Mesenchymal stem cell (in vitro differentiated cells and primary cell): ENCODE data around the gene RAB37.

ENCODE experiments used
- DNase-seq: peaks from one replicate; pipeline ENCODE4 v3.0.0-alpha.2; 2013
- H2AFZ ChIP-seq: one replicate; pipeline ENCODE4 v1.6.1; 2013; ENCODE audit warnings: low read depth, mild to moderate bottlenecking, control low read depth, inconsistent platforms, low read length, moderate library complexity
- H2AK5ac ChIP-seq: 2 replicates; pipeline ENCODE4 v1.6.1; 2013; ENCODE audit warnings: low read length, moderate library complexity, mild to moderate bottlenecking, inconsistent platforms; ENCODE audit not compliant: severe bottlenecking
- H2BK120ac ChIP-seq: one replicate; pipeline ENCODE4 v1.6.1; 2013; ENCODE audit warnings: low read depth, mild to moderate bottlenecking, inconsistent platforms, low read length, moderate library complexity
- H2BK12ac ChIP-seq, 2 experiments: one replicate each; pipeline ENCODE4 v1.6.1; 2013; ENCODE audit warnings: inconsistent platforms in 2 of 2, low read length in 2 of 2, mild to moderate bottlenecking in 2 of 2, moderate library complexity in 2 of 2, control low read depth in 1 of 2
- H2BK15ac ChIP-seq: one replicate; pipeline ENCODE4 v1.6.1; 2013; ENCODE audit warnings: mild to moderate bottlenecking, low read depth, inconsistent platforms; ENCODE audit not compliant: poor library complexity, severe bottlenecking
- H2BK5ac ChIP-seq: 2 replicates; pipeline ENCODE4 v1.6.1; 2013; ENCODE audit warnings: low read depth, mild to moderate bottlenecking, low read length, control low read depth, inconsistent platforms; ENCODE audit not compliant: poor library complexity, severe bottlenecking
- H3K14ac ChIP-seq, 2 experiments: one replicate each; pipeline ENCODE4 v1.6.1; 2013; ENCODE audit warnings: inconsistent platforms in 2 of 2, low read length in 2 of 2, control low read depth in 1 of 2, mild to moderate bottlenecking in 1 of 2, moderate library complexity in 1 of 2
- H3K18ac ChIP-seq, 2 experiments: one replicate each; pipeline ENCODE4 v1.6.1; 2013; ENCODE audit warnings: inconsistent platforms in 2 of 2, low read length in 2 of 2, control low read depth in 1 of 2, low read depth in 1 of 2, mild to moderate bottlenecking in 1 of 2
- H3K23ac ChIP-seq, 2 experiments: one replicate each; pipeline ENCODE4 v1.6.1; 2013; ENCODE audit warnings: inconsistent platforms in 2 of 2, low read length in 2 of 2, mild to moderate bottlenecking in 2 of 2, moderate library complexity in 2 of 2, control low read depth in 1 of 2
- H3K27ac ChIP-seq: 2 replicates; pipeline ENCODE4 v1.5.1; 2013; ENCODE audit warnings: mild to moderate bottlenecking, moderate library complexity, low read length, control low read depth, inconsistent platforms; ENCODE audit not compliant: poor library complexity, severe bottlenecking
- H3K27me3 ChIP-seq, 2 experiments: 2 replicates each; pipeline versions ENCODE4 v1.6.1 to v1.7.0; 2013; ENCODE audit warnings: low read length in 2 of 2, mild to moderate bottlenecking in 2 of 2, moderate library complexity in 2 of 2, control low read depth in 1 of 2, inconsistent platforms in 1 of 2; ENCODE audit not compliant: control insufficient read depth in 1 of 2, insufficient read depth in 1 of 2
- H3K36me3 ChIP-seq, 2 experiments: 2 replicates each; pipeline versions ENCODE4 v1.6.1 to v1.7.0; 2013; ENCODE audit warnings: low read length in 2 of 2, control low read depth in 1 of 2, inconsistent platforms in 1 of 2, low read depth in 1 of 2, mild to moderate bottlenecking in 1 of 2; ENCODE audit not compliant: insufficient read depth in 2 of 2, control insufficient read depth in 1 of 2
- H3K4ac ChIP-seq, 2 experiments: one replicate each; pipeline ENCODE4 v1.6.1; 2013; ENCODE audit warnings: inconsistent platforms in 2 of 2, low read length in 2 of 2, mild to moderate bottlenecking in 2 of 2, moderate library complexity in 2 of 2, control low read depth in 1 of 2, low read depth in 1 of 2
- H3K4me1 ChIP-seq: 2 replicates; pipeline ENCODE4 v1.6.1; 2013; ENCODE audit warnings: low read depth, low read length, control low read depth; ENCODE audit not compliant: control insufficient read depth, insufficient read depth
- H3K4me2 ChIP-seq: 2 replicates; pipeline ENCODE4 v1.6.1; 2013; ENCODE audit warnings: low read length, mild to moderate bottlenecking, inconsistent platforms; ENCODE audit not compliant: poor library complexity, severe bottlenecking
- H3K4me3 ChIP-seq, 2 experiments: 2 replicates each; pipeline versions ENCODE4 v1.5.1 to v1.7.0; 2013; ENCODE audit warnings: low read length in 2 of 2, mild to moderate bottlenecking in 2 of 2, control low read depth in 1 of 2, low read depth in 1 of 2; ENCODE audit not compliant: insufficient read depth in 1 of 2
- H3K79me1 ChIP-seq: replicated peaks from 2 replicates; pipeline ENCODE4 v1.6.1; 2013; ENCODE audit warnings: mild to moderate bottlenecking, control low read depth, low read length, inconsistent platforms; ENCODE audit not compliant: poor library complexity, severe bottlenecking
- H3K9ac ChIP-seq: 2 replicates; pipeline ENCODE4 v1.7.0; 2013; ENCODE audit warnings: mild to moderate bottlenecking, low read length, moderate library complexity
- H3K9me3 ChIP-seq: 2 replicates; pipeline ENCODE4 v1.7.0; 2013; ENCODE audit warnings: mild to moderate bottlenecking, low read length; ENCODE audit not compliant: control insufficient read depth
- H4K8ac ChIP-seq: one replicate; pipeline ENCODE4 v1.6.1; 2013; ENCODE audit warnings: inconsistent platforms, mild to moderate bottlenecking, low read length, moderate library complexity
- H4K91ac ChIP-seq: one replicate; pipeline ENCODE4 v1.6.1; 2013; ENCODE audit warnings: mild to moderate bottlenecking, low read length, inconsistent platforms
- WGBS: methylation state at CpG from one replicate; pipeline ENCODE4 v1.1.7; 2013; ENCODE audit warnings: mixed read lengths; 5-methylcytosine and 5-hydroxymethylcytosine counted together

RAB37 gene

GRCh38 chr17:74761419-74761818 is 24.4 kb downstream of the RAB37 start:
- no peak overlapping the region for H2BK15ac ChIP-seq
- H3K4me3 ChIP-seq: no peak overlapping the region
- H3K4me2 ChIP-seq: no peak overlapping the region
- no peak overlapping the region for H3K14ac ChIP-seq
- no peak overlapping the region for H2BK120ac ChIP-seq
- peaks cover 56% of the 10 kb centered on the region for H3K79me1 ChIP-seq
- peaks cover 74% of the 10 kb centered on the region for H3K4me1 ChIP-seq
- 87% methylated on average over 4 of the region's 5 CpGs for WGBS
- no peak overlapping the region for H3K4ac ChIP-seq
- H4K91ac ChIP-seq: peak overlapping the region; percentile 35
- H4K8ac ChIP-seq: no peak overlapping the region
- H2BK5ac ChIP-seq: no peak overlapping the region
- peak overlapping the region; percentile 61 for H2AK5ac ChIP-seq
- H2AFZ ChIP-seq: no peak overlapping the region
- no peaks in the 10 kb centered on the region for H3K9me3 ChIP-seq
- H3K27me3 ChIP-seq: no peaks in the 10 kb centered on the region
- no peak for DNase-seq
- no peak overlapping the region for H3K23ac ChIP-seq
- H3K18ac ChIP-seq: no peak overlapping the region
- H3K36me3 ChIP-seq: peaks cover 0 to 16% of the 10 kb centered on the region in 2 experiments
- H3K27ac ChIP-seq: no peak overlapping the region
- peak overlapping the region in 1 of 2 experiments; percentile 43 for H2BK12ac ChIP-seq
- H3K9ac ChIP-seq: no peak overlapping the region

GRCh38 chr17:74761931-74762330 is 24.9 kb downstream of the RAB37 start:
- Histone ChIP-seq H3K23ac (no peak overlapping the region), H3K4me2 (no peak overlapping the region), H3K14ac (no peak overlapping the region), H2BK15ac (no peak overlapping the region), H3K27ac (no peak overlapping the region), H2BK120ac (no peak overlapping the region), H4K91ac (no peak overlapping the region), H3K9ac (no peak overlapping the region), H2AFZ (no peak overlapping the region), H2AK5ac (peak overlapping the region; percentile 61), H2BK12ac (no peak overlapping the region), H3K36me3 (peaks cover 0 to 19% of the 10 kb centered on the region in 2 experiments), H4K8ac (no peak overlapping the region), H3K4me1 (peaks cover 72% of the 10 kb centered on the region), H2BK5ac (no peak overlapping the region), H3K18ac (peak overlapping the region in 1 of 2 experiments; percentile 34), H3K4me3 (no peak overlapping the region), H3K79me1 (peaks cover 57% of the 10 kb centered on the region), H3K9me3 (no peaks in the 10 kb centered on the region), H3K27me3 (no peaks in the 10 kb centered on the region), H3K4ac (no peak overlapping the region)
- WGBS: 97% methylated on average over 9 of the region's 11 CpGs
- DNase-seq: no peak

GRCh38 chr17:74763565-74764387 is 26.7 kb downstream of the RAB37 start:
- peak overlapping the region; percentile 0 for H2BK120ac ChIP-seq
- H4K8ac ChIP-seq: no peak overlapping the region
- H2AFZ ChIP-seq: no peak overlapping the region
- H3K4me1 ChIP-seq: peaks cover 64% of the 10 kb centered on the region
- 71% methylated on average over 13 of the region's 16 CpGs for WGBS
- no peaks in the 10 kb centered on the region for H3K9me3 ChIP-seq
- H3K4me3 ChIP-seq: no peak overlapping the region
- H3K9ac ChIP-seq: no peak overlapping the region
- H3K4ac ChIP-seq: no peak overlapping the region
- H3K36me3 ChIP-seq: peaks cover 0 to 31% of the 10 kb centered on the region in 2 experiments
- peak overlapping the region in 1 of 2 experiments; percentile 59 for H2BK12ac ChIP-seq
- H3K27me3 ChIP-seq: no peaks in the 10 kb centered on the region
- peak overlapping the region in 1 of 2 experiments; percentile 51 for H3K18ac ChIP-seq
- peak overlapping the region; percentile 13 for H3K27ac ChIP-seq
- H2BK5ac ChIP-seq: no peak overlapping the region
- peaks cover 48% of the 10 kb centered on the region for H3K79me1 ChIP-seq
- no peak for DNase-seq
- H2BK15ac ChIP-seq: no peak overlapping the region
- H3K14ac ChIP-seq: peak overlapping the region in 1 of 2 experiments; percentile 62
- no peak overlapping the region for H3K23ac ChIP-seq
- H3K4me2 ChIP-seq: no peak overlapping the region
- H2AK5ac ChIP-seq: peak overlapping the region; percentile 21
- H4K91ac ChIP-seq: peak overlapping the region; percentile 10

- WGBS: 85% methylated on average over 2 of the region's 4 CpGs
- no peak overlapping the region for H2AK5ac ChIP-seq
- H3K4ac ChIP-seq: no peak overlapping the region
- peaks cover 6 to 41% of the 10 kb centered on the region in 2 experiments for H3K36me3 ChIP-seq
- no peak overlapping the region for H3K14ac ChIP-seq
- H3K79me1 ChIP-seq: peaks cover 46% of the 10 kb centered on the region
- no peaks in the 10 kb centered on the region for H3K9me3 ChIP-seq
- H4K91ac ChIP-seq: peak overlapping the region; percentile 6
- no peak overlapping the region for H3K4me2 ChIP-seq
- no peak overlapping the region for H2BK5ac ChIP-seq
- H3K9ac ChIP-seq: no peak overlapping the region
- no peak overlapping the region for H2AFZ ChIP-seq
- H3K23ac ChIP-seq: no peak overlapping the region
- DNase-seq: no peak
- H3K4me3 ChIP-seq: no peak overlapping the region
- no peak overlapping the region for H2BK120ac ChIP-seq
- H3K4me1 ChIP-seq: peaks cover 59% of the 10 kb centered on the region
- no peak overlapping the region for H3K18ac ChIP-seq
- H2BK12ac ChIP-seq: no peak overlapping the region
- no peak overlapping the region for H3K27ac ChIP-seq
- H4K8ac ChIP-seq: no peak overlapping the region
- no peaks in the 10 kb centered on the region for H3K27me3 ChIP-seq
- peak overlapping the region; percentile 44 for H2BK15ac ChIP-seq
These were observed 27.8 kb downstream of the RAB37 start for GRCh38 chr17:74764751-74765286.
